Measurements from ENCODE around the gene IGSF21.
"Not testable (repeated sequence)": the region's sequence is repeated elsewhere in the genome, so short reads cannot be mapped to it uniquely, and the experiment has no call there.

Gene IGSF21

GRCh38 chr1:18398791-18399530 is 291.4 kb downstream of the IGSF21 start:
- no peak for DNase-seq (ENCODE audit: low read depth, low spot score)

GRCh38 chr1:18400347-18401102 is 292.9 kb downstream of the IGSF21 start:
- DNase-seq (ENCODE audit: low read depth, low spot score), result no peak

GRCh38 chr1:18401921-18402320 is 294.3 kb downstream of the IGSF21 start:
- no peak for DNase-seq (ENCODE audit: low read depth, low spot score)

GRCh38 chr1:18404460-18404859 is 296.9 kb downstream of the IGSF21 start:
- DNase-seq (ENCODE audit: low read depth, low spot score), result no peak

GRCh38 chr1:18407166-18408045 is 299.8 kb downstream of the IGSF21 start:
- DNase-seq (ENCODE audit: low read depth, low spot score), result no peak

- no peak for DNase-seq (ENCODE audit: low read depth, low spot score)
Measured at GRCh38 chr1:18408656-18409370, 301.2 kb downstream of the IGSF21 start.

GRCh38 chr1:18409609-18410237 is 302.1 kb downstream of the IGSF21 start:
- no peak for DNase-seq (ENCODE audit: low read depth, low spot score)

- DNase-seq (ENCODE audit: low read depth, low spot score), result no peak
Measured at GRCh38 chr1:18410407-18410806, 302.8 kb downstream of the IGSF21 start.

GRCh38 chr1:18411321-18411720 is 303.7 kb downstream of the IGSF21 start:
- no peak for DNase-seq (ENCODE audit: low read depth, low spot score)

GRCh38 chr1:18411820-18412641 is 304.4 kb downstream of the IGSF21 start:
- DNase-seq (ENCODE audit: low read depth, low spot score), result no peak

- no peak for DNase-seq (ENCODE audit: low read depth, low spot score)
Measured at GRCh38 chr1:18412882-18413353, 305.3 kb downstream of the IGSF21 start.

- no peak for DNase-seq (ENCODE audit: low read depth, low spot score)
Measured at GRCh38 chr1:18413541-18414305, 306.1 kb downstream of the IGSF21 start.

- no peak for DNase-seq (ENCODE audit: low read depth, low spot score)
Measured at GRCh38 chr1:18414321-18414720, 306.7 kb downstream of the IGSF21 start.

- no peak for DNase-seq (ENCODE audit: low read depth, low spot score)
Measured at GRCh38 chr1:18414872-18415447, 307.4 kb downstream of the IGSF21 start.

- DNase-seq (ENCODE audit: low read depth, low spot score), result no peak
Measured at GRCh38 chr1:18415448-18416027, 307.9 kb downstream of the IGSF21 start.

GRCh38 chr1:18416126-18416525 is 308.5 kb downstream of the IGSF21 start:
- DNase-seq (ENCODE audit: low read depth, low spot score), result not testable (repeated sequence)

- no peak for DNase-seq (ENCODE audit: low read depth, low spot score)
Measured at GRCh38 chr1:18417316-18418269, 310.0 kb downstream of the IGSF21 start.
